B cell (primary cell): ENCODE measurements around the gene C2orf92.

Experiments
- CTCF ChIP-seq: fragments of 200-600 bp; IDR thresholded peaks from one replicate; pipeline ENCODE4 v1.8.0; 2022; ENCODE audit warnings: antibody characterized with exemption, mild to moderate bottlenecking
- EZH2 ChIP-seq: IDR thresholded peaks from 2 replicates; pipeline ENCODE4 v1.6.1; 2012; ENCODE audit warnings: borderline replicate concordance, low read depth, mild to moderate bottlenecking, moderate library complexity, low read length; ENCODE audit not compliant: insufficient read depth, poor library complexity, severe bottlenecking

DNA sequence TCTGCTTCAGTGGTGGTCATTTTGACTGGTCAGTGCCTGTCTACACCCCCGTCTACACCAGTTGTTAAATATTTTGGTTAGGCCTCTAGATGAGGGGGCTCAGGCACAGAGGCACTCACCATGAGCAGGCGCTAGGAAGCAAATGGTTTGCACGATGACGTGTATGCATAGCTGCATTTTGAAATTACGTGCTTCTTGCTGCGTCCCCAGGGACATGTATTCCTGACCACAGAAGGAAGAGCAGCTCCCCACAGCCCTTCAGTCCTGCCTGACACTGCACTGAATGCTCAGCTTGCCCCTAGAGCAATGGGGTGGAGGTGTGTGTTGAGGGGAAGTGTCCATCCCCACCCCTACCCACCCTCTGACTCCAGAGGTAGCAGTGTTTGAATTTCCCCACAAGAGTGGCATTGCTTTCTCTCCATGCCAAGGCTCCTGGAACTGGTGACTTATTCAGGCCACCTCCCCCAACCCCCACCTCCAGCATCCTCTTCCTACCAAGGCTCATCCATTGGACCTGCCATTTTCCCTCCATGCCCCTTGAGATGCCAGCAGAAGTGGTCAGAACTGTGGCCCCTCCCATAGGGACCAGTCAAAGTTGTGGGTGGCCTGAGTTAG is 32.4 kb downstream of the C2orf92 start:
- TF ChIP-seq EZH2 (no peak), CTCF (no peak)
